ENCODE results near the gene SMIM5. TPM values are rescaled to one million over a fixed set of nuclear protein-coding genes. Genes with fewer than 3 reads are reported as not detected.
A peak's percentile ranks its signal among the peaks of the same experiment; 100 is the strongest.

SMIM5 gene
- total and polyA plus RNA-seq, 2 of the 13 experiments (the other 11 are each of a cell fraction or from before 2014, with no cell fraction given) = not detected

GRCh38 chr17:75589012-75589918, 44.0 kb upstream of the SMIM5 start (continued):
- TF ChIP-seq ZNF609 (CRISPR knock-in tag; IDR thresholded peaks at IDR 0.05; ENCODE audit: borderline replicate concordance) (0 out of 2 replicates have a peak, but pooled peaks have one; percentile 28), ZBTB1 (CRISPR knock-in tag; IDR thresholded peaks at IDR 0.05; ENCODE audit: borderline replicate concordance) (no peak), MBD4 (IDR thresholded peaks at IDR 0.05; ENCODE audit: borderline replicate concordance, low read length) (no peak), KDM3A (CRISPR knock-in tag; IDR thresholded peaks at IDR 0.05; ENCODE audit: low read depth) (no peak; the same call in 1 of the 2 replicates), SP2 (CRISPR knock-in tag; IDR thresholded peaks at IDR 0.05) (no peak), CENPBD1 (CRISPR knock-in tag; IDR thresholded peaks at IDR 0.05; ENCODE audit: borderline replicate concordance, low read depth) (no peak), ELF1 (CRISPR knock-in tag; IDR thresholded peaks at IDR 0.05) (no peak), ZNF766 (CRISPR knock-in tag; IDR thresholded peaks at IDR 0.05; ENCODE audit: borderline replicate concordance) (no peak), MTERF4 (CRISPR knock-in tag; IDR thresholded peaks at IDR 0.05) (no peak), MXI1 (IDR thresholded peaks at IDR 0.05; ENCODE audit: borderline replicate concordance, low read depth, low read length) (peak; percentile 46; the same call in 1 of the 3 replicates), SOX6 (IDR thresholded peaks at IDR 0.05) (no peak), SOX6 (CRISPR knock-in tag; IDR thresholded peaks at IDR 0.05) (no peak), RXRA (CRISPR knock-in tag; IDR thresholded peaks at IDR 0.05) (peak; percentile 48; the same call in 1 of the 2 replicates), HNF1A (IDR thresholded peaks at IDR 0.05; ENCODE audit: low read depth) (no peak), HNF1A (CRISPR knock-in tag; IDR thresholded peaks at IDR 0.05; ENCODE audit: borderline replicate concordance) (peak; percentile 39; the same call in 1 of the 2 replicates), CHCHD3 (CRISPR knock-in tag; IDR thresholded peaks at IDR 0.05) (no peak), SRSF9 (IDR thresholded peaks at IDR 0.05; ENCODE audit: borderline replicate concordance, insufficient read depth, low read depth, low read length, poor library complexity, severe bottlenecking) (no peak), AHR (CRISPR knock-in tag; IDR thresholded peaks at IDR 0.05) (0 out of 2 replicates have a peak, but pooled peaks have one; percentile 43), NFKBIZ (CRISPR knock-in tag; IDR thresholded peaks at IDR 0.05) (no peak)

All from HepG2 (cell line).